ENCODE measurements around the gene CHCHD10.

CHCHD10 gene

DNA sequence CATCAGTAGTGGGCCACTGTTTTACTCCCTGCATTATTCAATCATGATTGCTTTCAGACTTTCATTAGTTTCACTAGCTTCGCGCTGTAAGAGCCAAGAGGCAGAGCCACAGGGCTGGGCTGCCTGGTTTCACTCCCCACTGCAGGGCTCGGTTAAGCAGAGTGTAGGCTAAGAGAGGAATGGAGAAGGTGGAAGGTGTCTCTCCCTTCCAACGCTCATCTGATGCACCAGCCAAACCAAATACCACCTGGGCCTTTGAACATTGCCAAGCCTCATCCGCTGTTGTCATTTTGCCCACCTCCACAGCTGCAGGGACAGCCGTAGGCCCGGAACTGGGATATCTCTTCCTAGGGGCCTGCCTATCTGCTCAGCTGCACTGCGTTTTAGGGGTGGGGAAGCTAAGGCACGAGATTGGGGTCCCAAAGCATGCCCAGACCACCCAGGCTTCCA lies 18.5 kb upstream of the CHCHD10 start:
- TF ChIP-seq, protein P1, sequence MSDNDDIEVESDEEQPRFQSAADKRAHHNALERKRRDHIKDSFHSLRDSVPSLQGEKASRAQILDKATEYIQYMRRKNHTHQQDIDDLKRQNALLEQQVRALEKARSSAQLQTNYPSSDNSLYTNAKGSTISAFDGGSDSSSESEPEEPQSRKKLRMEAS (IDR thresholded peaks at IDR 0.05): no peak
- TF ChIP-seq, protein P2, sequence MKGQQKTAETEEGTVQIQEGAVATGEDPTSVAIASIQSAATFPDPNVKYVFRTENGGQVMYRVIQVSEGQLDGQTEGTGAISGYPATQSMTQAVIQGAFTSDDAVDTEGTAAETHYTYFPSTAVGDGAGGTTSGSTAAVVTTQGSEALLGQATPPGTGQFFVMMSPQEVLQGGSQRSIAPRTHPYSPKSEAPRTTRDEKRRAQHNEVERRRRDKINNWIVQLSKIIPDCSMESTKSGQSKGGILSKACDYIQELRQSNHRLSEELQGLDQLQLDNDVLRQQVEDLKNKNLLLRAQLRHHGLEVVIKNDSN (IDR thresholded peaks at IDR 0.05): no peak
- TF ChIP-seq TCF12 (IDR thresholded peaks at IDR 0.05; ENCODE audit: low read depth) (no peak), TAF1 (IDR thresholded peaks at IDR 0.05; ENCODE audit: low read depth) (no peak), EGR1 (IDR thresholded peaks at IDR 0.05) (no peak), ZBTB7A (IDR thresholded peaks at IDR 0.05; ENCODE audit: low read depth) (no peak), TEAD4 (IDR thresholded peaks at IDR 0.05) (no peak), NFIC (IDR thresholded peaks at IDR 0.05) (no peak), YY1 (IDR thresholded peaks at IDR 0.05; ENCODE audit: low read depth) (no peak), FOXM1 (IDR thresholded peaks at IDR 0.05; ENCODE audit: borderline replicate concordance, low read depth) (no peak), EP300 (IDR thresholded peaks at IDR 0.05; ENCODE audit: borderline replicate concordance) (no peak), RAD21 (IDR thresholded peaks at IDR 0.05; ENCODE audit: low read depth) (no peak)
- TF ChIP-seq, protein P3, sequence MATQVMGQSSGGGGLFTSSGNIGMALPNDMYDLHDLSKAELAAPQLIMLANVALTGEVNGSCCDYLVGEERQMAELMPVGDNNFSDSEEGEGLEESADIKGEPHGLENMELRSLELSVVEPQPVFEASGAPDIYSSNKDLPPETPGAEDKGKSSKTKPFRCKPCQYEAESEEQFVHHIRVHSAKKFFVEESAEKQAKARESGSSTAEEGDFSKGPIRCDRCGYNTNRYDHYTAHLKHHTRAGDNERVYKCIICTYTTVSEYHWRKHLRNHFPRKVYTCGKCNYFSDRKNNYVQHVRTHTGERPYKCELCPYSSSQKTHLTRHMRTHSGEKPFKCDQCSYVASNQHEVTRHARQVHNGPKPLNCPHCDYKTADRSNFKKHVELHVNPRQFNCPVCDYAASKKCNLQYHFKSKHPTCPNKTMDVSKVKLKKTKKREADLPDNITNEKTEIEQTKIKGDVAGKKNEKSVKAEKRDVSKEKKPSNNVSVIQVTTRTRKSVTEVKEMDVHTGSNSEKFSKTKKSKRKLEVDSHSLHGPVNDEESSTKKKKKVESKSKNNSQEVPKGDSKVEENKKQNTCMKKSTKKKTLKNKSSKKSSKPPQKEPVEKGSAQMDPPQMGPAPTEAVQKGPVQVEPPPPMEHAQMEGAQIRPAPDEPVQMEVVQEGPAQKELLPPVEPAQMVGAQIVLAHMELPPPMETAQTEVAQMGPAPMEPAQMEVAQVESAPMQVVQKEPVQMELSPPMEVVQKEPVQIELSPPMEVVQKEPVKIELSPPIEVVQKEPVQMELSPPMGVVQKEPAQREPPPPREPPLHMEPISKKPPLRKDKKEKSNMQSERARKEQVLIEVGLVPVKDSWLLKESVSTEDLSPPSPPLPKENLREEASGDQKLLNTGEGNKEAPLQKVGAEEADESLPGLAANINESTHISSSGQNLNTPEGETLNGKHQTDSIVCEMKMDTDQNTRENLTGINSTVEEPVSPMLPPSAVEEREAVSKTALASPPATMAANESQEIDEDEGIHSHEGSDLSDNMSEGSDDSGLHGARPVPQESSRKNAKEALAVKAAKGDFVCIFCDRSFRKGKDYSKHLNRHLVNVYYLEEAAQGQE (IDR thresholded peaks at IDR 0.05; ENCODE audit: low read depth): no peak

DNA sequence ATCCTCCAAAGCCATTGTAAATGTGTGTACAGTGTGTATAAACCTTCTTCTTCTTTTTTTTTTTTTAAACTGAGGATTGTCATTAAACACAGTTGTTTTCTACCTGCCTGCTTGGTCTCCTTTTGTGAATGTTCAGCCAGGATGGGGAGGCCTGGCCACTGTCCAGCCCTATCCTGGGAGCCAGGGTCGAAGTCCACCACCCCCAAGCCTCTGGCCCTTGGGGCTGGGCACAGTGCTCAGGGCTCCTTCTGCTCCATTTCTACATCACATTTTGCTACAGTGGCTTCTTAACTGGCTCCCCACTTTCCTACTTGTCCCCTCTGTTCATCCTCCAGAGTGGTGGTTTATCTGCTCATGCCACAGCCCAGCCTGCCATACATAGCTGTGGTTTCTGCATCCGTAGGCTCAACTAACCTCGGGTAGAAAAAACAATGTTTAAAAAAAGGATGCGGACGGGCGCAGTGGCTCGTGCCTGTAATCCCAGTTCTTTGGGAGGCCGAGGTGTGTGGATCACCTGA lies 16.5 kb upstream of the CHCHD10 start:
- TF ChIP-seq EGR1 (IDR thresholded peaks at IDR 0.05) (no peak), CEBPB (IDR thresholded peaks at IDR 0.05) (no peak), TCF12 (IDR thresholded peaks at IDR 0.05; ENCODE audit: low read depth) (no peak), YY1 (IDR thresholded peaks at IDR 0.05; ENCODE audit: low read depth) (no peak), NFIC (IDR thresholded peaks at IDR 0.05) (no peak), CREB1 (IDR thresholded peaks at IDR 0.05; ENCODE audit: low read depth) (no peak), FOXM1 (IDR thresholded peaks at IDR 0.05; ENCODE audit: borderline replicate concordance, low read depth) (no peak), EP300 (IDR thresholded peaks at IDR 0.05; ENCODE audit: borderline replicate concordance) (no peak), TEAD4 (IDR thresholded peaks at IDR 0.05) (no peak), RAD21 (IDR thresholded peaks at IDR 0.05; ENCODE audit: low read depth) (no peak), TAF1 (IDR thresholded peaks at IDR 0.05; ENCODE audit: low read depth) (no peak), ZBTB7A (IDR thresholded peaks at IDR 0.05; ENCODE audit: low read depth) (no peak)
- TF ChIP-seq, protein P2 (IDR thresholded peaks at IDR 0.05): no peak
- TF ChIP-seq, protein P1 (IDR thresholded peaks at IDR 0.05): no peak
- TF ChIP-seq, protein P3 (IDR thresholded peaks at IDR 0.05; ENCODE audit: low read depth): no peak

DNA sequence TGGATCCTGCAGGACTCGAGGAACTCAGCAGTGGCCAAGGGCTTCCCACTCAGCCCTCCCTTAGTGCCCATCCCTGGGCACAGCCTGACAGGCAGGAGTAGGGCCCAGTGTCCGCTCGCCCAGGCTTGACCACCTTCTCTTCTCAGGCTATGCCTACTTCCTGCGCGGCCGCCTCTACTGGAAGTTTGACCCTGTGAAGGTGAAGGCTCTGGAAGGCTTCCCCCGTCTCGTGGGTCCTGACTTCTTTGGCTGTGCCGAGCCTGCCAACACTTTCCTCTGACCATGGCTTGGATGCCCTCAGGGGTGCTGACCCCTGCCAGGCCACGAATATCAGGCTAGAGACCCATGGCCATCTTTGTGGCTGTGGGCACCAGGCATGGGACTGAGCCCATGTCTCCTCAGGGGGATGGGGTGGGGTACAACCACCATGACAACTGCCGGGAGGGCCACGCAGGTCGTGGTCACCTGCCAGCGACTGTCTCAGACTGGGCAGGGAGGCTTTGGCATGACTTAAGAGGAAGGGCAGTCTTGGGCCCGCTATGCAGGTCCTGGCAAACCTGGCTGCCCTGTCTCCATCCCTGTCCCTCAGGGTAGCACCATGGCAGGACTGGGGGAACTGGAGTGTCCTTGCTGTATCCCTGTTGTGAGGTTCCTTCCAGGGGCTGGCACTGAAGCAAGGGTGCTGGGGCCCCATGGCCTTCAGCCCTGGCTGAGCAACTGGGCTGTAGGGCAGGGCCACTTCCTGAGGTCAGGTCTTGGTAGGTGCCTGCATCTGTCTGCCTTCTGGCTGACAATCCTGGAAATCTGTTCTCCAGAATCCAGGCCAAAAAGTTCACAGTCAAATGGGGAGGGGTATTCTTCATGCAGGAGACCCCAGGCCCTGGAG lies 15.7 kb upstream of the CHCHD10 start:
- TF ChIP-seq RAD21 (IDR thresholded peaks at IDR 0.05; ENCODE audit: low read depth) (no peak), EP300 (IDR thresholded peaks at IDR 0.05; ENCODE audit: borderline replicate concordance) (no peak), TAF1 (IDR thresholded peaks at IDR 0.05; ENCODE audit: low read depth) (no peak), TCF12 (IDR thresholded peaks at IDR 0.05; ENCODE audit: low read depth) (no peak), FOXM1 (IDR thresholded peaks at IDR 0.05; ENCODE audit: borderline replicate concordance, low read depth) (no peak), YY1 (IDR thresholded peaks at IDR 0.05; ENCODE audit: low read depth) (no peak), NFIC (IDR thresholded peaks at IDR 0.05) (no peak), EGR1 (IDR thresholded peaks at IDR 0.05) (no peak), CREB1 (IDR thresholded peaks at IDR 0.05; ENCODE audit: low read depth) (no peak), CEBPB (IDR thresholded peaks at IDR 0.05) (no peak), TEAD4 (IDR thresholded peaks at IDR 0.05) (no peak), ZBTB7A (IDR thresholded peaks at IDR 0.05; ENCODE audit: low read depth) (no peak)
- TF ChIP-seq, protein P2 (IDR thresholded peaks at IDR 0.05): no peak
- TF ChIP-seq, protein P1 (IDR thresholded peaks at IDR 0.05): no peak
- TF ChIP-seq, protein P3 (IDR thresholded peaks at IDR 0.05; ENCODE audit: low read depth): no peak
